Effector memory CD4-positive, alpha-beta T cell (primary cell): ENCODE measurements around the gene ICA1L.
"Not testable (repeated sequence)": the region's sequence is repeated elsewhere in the genome, so short reads cannot be mapped to it uniquely, and the experiment has no call there.

ENCODE experiments used
- DNase-seq, 3 donors: peaks; one replicate each; pipeline ENCODE4 v3.0.0-alpha.2; 2020
- H3K27ac ChIP-seq: 2 replicates; pipeline ENCODE4 v1.7.0; 2013; ENCODE audit warnings: mild to moderate bottlenecking, low read length, moderate library complexity; ENCODE audit not compliant: insufficient read depth, poor library complexity, severe bottlenecking
- H3K27me3 ChIP-seq: replicated peaks from 2 replicates; pipeline ENCODE4 v1.7.0; 2013; ENCODE audit warnings: mild to moderate bottlenecking, low read length; ENCODE audit not compliant: insufficient read depth, control insufficient read depth, poor library complexity, severe bottlenecking
- H3K36me3 ChIP-seq: 2 replicates; pipeline ENCODE4 v1.7.0; 2013; ENCODE audit warnings: mild to moderate bottlenecking, low read length, moderate library complexity; ENCODE audit not compliant: control insufficient read depth, insufficient read depth
- H3K4me1 ChIP-seq: 2 replicates; pipeline ENCODE4 v1.7.0; 2013; ENCODE audit warnings: low read length, mild to moderate bottlenecking; ENCODE audit not compliant: control insufficient read depth, insufficient read depth, poor library complexity, severe bottlenecking
- H3K4me3 ChIP-seq: 2 replicates; pipeline ENCODE4 v1.7.0; 2013; ENCODE audit warnings: low read length, low read depth, mild to moderate bottlenecking; ENCODE audit not compliant: insufficient read depth, poor library complexity, severe bottlenecking
- H3K9me3 ChIP-seq: 2 replicates; pipeline ENCODE4 v1.7.0; 2013; ENCODE audit warnings: mild to moderate bottlenecking, low read length, moderate library complexity; ENCODE audit not compliant: control insufficient read depth

ICA1L gene

DNA sequence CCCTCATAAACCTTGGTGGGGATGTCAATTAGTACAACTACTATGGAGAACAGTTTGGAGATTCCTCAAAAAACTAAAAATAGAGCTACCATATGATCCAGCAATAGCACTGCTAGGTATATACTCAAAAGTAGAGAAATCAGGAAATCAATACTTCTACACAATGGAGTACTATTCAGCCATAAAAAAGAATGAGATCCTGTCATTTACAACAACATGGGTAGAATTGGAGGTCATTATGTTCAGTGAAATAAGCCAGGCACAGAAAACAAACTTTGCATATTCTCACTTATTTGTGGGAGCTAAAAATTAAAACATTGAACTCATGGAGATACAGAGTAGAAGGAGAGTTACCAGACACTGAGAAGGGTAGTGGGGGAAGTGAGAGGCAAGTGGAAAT lies 33.9 kb upstream of the ICA1L start:
- not testable (repeated sequence) for H3K27me3 ChIP-seq, DNase-seq, H3K4me1 ChIP-seq, H3K36me3 ChIP-seq, H3K27ac ChIP-seq, H3K9me3 ChIP-seq, H3K4me3 ChIP-seq

DNA sequence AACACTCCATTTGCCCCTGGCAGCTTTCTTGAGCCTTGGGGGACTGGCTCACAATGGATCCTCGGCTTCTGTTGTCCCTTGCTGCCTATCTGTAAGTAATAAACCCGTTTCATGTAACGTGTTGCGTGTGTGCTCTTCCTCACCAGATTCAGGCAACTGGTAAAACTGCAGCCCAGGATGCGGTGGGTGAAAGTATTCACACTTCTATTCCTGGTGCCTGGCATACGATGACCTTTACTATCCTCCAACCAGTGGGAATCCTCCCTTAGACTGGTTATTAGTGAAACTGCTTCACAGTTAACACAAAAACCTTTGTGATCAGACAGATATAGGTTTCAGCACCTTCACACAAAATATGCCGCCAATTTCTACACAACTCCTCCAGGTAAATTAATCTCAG lies 13.6 kb upstream of the ICA1L start:
- no peaks in the 10 kb centered on the region for H3K27me3 ChIP-seq
- H3K27ac ChIP-seq, result no peak overlapping the region
- H3K9me3 ChIP-seq, result no peaks in the 10 kb centered on the region
- peaks cover 27% of the 10 kb centered on the region for H3K36me3 ChIP-seq
- no peak for DNase-seq
- H3K4me1 ChIP-seq, result no peaks in the 10 kb centered on the region
- H3K4me3 ChIP-seq, result no peak overlapping the region

DNA sequence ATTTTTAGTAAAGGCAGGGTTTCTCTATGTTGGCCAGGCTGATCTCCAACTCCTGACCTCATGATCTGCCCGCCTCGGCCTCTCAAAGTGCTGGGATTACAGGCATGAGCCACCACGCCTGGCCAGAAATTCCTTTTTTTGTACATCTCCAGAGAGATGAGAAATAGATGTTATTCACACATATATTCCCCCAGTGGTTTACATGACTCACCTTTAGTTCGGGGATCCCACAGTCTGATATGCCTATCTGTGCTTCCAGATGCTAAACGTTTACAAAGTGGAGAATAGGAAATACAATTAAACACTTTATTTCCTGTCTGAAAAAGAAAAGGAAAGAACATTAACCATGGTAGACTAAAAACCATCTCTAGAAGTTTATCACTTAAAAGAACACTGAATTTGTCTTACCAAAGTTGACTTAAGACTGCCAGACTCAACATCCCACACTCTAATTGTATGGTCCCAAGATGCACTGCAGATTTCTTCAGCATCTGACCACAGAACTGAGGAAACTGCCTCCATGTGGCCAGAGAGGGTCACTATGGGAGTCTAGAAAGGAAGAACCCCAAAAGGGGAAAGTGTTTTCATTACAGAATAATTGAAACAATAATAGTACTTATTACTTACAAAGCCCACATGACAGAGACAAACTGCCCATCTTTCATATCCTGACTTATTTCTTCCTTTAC lies 12.6 kb upstream of the ICA1L start:
- Histone ChIP-seq H3K4me1 (no peaks in the 10 kb centered on the region), H3K27me3 (no peaks in the 10 kb centered on the region), H3K9me3 (no peaks in the 10 kb centered on the region), H3K36me3 (peaks cover 27% of the 10 kb centered on the region), H3K27ac (no peak overlapping the region), H3K4me3 (no peak overlapping the region)
- DNase-seq, result no peak

DNA sequence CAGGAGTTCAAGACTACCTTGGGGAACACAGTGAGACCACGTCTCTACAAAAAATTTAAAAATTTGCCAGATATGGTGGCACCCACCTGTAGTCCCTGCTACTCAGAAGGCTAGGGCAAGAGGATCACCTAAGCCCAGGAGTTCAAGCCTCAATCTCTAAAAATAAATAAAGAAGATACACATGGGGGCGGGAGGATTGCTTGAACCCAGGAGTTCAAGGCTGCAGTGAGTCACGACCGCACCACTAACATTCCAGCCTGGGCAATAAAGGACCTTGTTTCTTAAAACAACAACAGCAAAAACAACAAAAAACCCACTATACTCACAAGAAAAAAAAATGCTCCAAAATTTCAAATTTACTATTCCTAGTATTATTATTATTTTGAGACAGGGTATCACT lies 10.0 kb upstream of the ICA1L start:
- Histone ChIP-seq H3K27me3 (no peaks in the 10 kb centered on the region), H3K4me3 (no peak overlapping the region), H3K9me3 (no peaks in the 10 kb centered on the region), H3K27ac (no peak overlapping the region), H3K36me3 (peaks cover 27% of the 10 kb centered on the region), H3K4me1 (no peaks in the 10 kb centered on the region)
- no peak for DNase-seq

DNA sequence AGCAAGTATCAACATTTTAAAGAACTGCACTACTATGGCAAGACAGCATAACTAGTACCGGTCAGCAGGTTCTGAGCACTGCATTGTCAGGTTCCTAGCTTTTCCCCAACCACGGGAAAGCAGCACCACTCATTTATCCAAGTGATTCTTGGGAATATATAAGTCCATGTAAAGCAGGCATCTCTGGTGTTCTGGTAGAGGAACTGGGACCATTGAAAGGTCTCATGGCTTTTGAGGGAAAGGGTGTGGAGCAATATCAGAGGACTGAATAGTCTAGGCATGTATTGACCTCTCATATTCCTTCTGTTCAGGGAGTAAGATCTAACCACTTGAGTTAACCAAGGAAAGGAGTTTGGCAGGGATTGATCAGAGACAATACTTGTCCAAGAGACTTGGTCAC lies 6.1 kb upstream of the ICA1L start:
- no peak overlapping the region for H3K4me3 ChIP-seq
- H3K27ac ChIP-seq, result no peak overlapping the region
- no peak for DNase-seq
- H3K27me3 ChIP-seq, result no peaks in the 10 kb centered on the region
- H3K9me3 ChIP-seq, result no peaks in the 10 kb centered on the region
- no peaks in the 10 kb centered on the region for H3K4me1 ChIP-seq
- H3K36me3 ChIP-seq, result peaks cover 3% of the 10 kb centered on the region

DNA sequence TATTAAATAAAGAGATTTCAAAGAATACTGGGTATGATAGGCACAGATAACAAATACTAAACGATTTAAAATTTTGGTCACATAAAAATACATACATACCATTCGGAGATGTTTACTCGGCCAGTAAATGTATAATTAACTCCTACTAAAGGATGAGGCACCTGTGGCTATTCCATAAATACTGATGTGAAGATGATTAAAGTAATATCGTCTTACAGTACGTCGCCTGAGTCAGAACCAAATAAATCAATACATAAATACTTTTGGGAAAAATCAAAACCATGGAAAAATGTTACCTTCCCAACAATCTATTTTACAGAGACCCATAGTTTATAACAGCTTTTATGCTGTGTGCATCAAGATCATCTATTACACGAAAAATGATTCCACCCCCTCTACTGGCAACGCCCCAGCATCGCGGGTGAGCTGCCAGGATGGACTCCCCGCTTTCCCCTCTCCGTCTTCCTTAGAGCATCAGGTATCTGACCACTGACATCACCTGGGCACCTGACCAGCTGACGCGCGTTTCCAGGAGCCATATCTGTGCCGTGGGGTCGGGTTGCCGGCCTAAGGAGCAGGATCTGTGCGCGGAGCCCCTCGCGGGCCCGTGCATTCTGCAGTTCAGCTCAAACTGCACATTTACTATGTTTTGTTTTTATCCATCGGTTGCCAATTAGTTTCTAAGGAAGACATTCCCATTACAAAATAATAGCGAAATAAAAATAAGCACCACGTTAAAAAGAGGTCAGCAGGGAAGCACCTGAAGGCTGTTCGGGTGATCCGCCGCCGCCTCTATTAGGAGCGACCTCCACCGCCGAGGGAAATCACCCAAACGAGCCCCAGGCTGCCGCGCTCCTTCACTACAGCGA lies 901 bp downstream of the ICA1L start:
- Histone ChIP-seq H3K9me3 (no peaks in the 10 kb centered on the region), H3K27ac (no peak overlapping the region), H3K27me3 (no peaks in the 10 kb centered on the region)

DNA sequence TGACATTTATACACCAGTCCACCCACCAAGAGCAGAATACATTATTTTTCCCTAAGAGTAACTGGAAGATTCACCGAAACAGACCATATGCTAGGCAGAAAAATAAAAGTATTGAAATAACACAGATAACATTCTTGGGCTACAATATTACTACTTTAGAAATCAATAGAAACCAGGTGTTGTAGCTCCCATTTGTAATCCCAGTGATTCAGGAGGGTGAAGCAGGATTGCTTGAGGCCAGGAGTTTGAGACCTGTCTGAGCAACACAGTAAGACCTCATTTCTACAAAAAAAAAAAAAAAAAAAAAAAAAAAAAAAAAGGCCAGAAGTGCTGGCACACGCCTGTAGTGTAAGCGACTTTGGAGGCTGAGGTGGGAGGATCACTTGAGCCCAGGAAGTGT lies 9.6 kb downstream of the ICA1L start:
- no peaks in the 10 kb centered on the region for H3K36me3 ChIP-seq
- H3K4me1 ChIP-seq, result no peaks in the 10 kb centered on the region
- no peak overlapping the region for H3K27ac ChIP-seq
- DNase-seq, result no peak
- H3K4me3 ChIP-seq, result no peak overlapping the region
- H3K9me3 ChIP-seq, result no peaks in the 10 kb centered on the region
- no peaks in the 10 kb centered on the region for H3K27me3 ChIP-seq

More for the DNA sequence above, 901 bp downstream of the ICA1L start:
- peak; percentile 4 to 22 (median 18) for DNase-seq
- H3K36me3 ChIP-seq, result no peaks in the 10 kb centered on the region
- H3K4me3 ChIP-seq, result peak overlapping the region; percentile 82
- H3K4me1 ChIP-seq, result no peaks in the 10 kb centered on the region

DNA sequence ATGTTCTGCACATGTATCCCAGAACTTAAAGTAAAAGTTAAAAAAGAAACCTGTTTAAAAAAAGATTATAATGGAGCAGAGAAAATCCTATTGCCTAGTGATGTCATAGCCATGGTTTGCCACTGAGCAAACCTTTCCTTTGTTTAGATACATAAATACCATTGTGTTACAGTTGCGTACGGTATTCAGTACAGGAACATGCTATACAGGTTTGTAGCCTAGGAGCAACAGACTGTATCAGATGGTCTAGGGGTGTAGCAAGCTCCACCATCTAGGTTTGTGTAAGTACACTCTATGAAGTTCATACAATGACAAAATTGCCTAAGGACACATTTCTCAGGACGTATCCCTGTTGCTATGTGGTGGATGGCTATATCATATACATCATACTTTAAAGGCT lies 13.0 kb downstream of the ICA1L start:
- DNase-seq, result no peak
- Histone ChIP-seq H3K9me3 (no peaks in the 10 kb centered on the region), H3K27me3 (no peaks in the 10 kb centered on the region), H3K4me3 (no peak overlapping the region), H3K36me3 (no peaks in the 10 kb centered on the region), H3K27ac (no peak overlapping the region), H3K4me1 (no peaks in the 10 kb centered on the region)

DNA sequence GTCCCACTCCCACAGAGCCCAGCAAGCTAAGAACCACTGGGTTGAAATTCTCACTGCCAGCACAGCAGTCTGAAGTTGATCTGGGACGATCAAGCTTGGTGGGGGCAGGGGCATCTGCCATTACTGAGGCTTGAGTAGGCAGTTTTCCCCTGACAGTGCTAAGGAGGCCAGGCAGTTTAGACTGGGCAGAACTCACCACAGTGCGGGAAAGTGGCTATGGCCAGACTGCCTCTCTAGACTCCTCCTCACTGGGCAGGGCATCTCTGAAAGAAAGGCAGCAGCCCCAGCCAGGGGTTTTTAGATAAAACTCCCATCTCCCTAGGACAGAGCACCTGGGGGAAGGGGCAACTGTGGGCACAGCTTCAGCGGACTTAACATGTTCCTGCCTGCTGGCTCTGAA lies 22.2 kb downstream of the ICA1L start:
- not testable (repeated sequence) for H3K27ac ChIP-seq, H3K27me3 ChIP-seq, DNase-seq, H3K9me3 ChIP-seq, H3K4me1 ChIP-seq, H3K36me3 ChIP-seq, H3K4me3 ChIP-seq

DNA sequence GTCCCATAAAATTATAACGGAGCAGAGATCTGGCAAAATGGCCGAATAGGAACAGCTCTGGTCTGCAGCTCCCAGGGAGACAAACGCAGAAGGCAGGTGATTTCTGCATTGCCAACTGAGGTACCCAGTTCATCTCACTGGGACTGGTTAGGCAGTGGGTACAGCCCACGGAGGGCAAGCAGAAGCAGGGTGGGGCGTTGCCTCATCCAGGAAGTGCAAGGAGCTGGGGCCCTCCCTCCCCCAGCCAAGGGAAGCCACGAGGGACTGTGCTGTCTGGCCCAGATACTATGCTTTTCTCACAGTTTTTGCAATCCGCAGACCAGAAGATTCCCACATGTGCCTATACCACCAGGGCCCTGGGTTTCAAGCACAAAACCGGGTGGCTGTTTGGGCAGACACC lies 22.8 kb downstream of the ICA1L start:
- DNase-seq, result no peak

More for the DNA sequence above, 22.8 kb downstream of the ICA1L start:
- H3K4me3 ChIP-seq, result no peak overlapping the region
- no peaks in the 10 kb centered on the region for H3K9me3 ChIP-seq
- no peak overlapping the region for H3K27ac ChIP-seq
- no peaks in the 10 kb centered on the region for H3K36me3 ChIP-seq
- no peaks in the 10 kb centered on the region for H3K27me3 ChIP-seq
- H3K4me1 ChIP-seq, result no peaks in the 10 kb centered on the region
